ENCODE measurements around the gene IQCK.

GRCh38 chr16:19746561-19746960, 28.5 kb downstream of the IQCK start:
- no peak for TF ChIP-seq CTCF (IDR thresholded peaks at IDR 0.05)
- TF ChIP-seq POLR2AphosphoS5 (IDR thresholded peaks at IDR 0.05; ENCODE audit: insufficient read depth in 1 of 2, low read depth in 1 of 2) = no peak

Data from vagina (tissue), 2 donors.